ENCODE data around the gene SERPING1.

DNA sequence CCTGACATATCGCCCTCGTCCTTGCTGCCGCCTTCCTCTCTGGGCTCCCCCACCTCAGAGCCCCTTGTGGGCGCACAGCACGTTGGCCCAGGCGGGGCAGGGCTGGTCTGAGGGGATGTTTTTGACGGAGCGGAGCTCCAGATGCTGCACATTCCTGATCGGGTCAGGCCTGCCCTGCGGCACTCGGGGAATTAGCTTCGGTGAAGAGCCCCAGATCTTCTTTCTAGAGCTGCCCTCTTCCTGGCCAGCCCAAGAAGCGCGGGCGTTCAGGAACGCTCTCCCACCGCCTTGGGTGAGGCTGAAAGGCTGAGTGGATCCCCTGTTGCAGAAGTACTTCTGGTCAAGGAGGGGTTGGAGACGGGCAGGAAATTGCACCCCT lies 40.1 kb downstream of the SERPING1 start:
- TF ChIP-seq, protein P1, sequence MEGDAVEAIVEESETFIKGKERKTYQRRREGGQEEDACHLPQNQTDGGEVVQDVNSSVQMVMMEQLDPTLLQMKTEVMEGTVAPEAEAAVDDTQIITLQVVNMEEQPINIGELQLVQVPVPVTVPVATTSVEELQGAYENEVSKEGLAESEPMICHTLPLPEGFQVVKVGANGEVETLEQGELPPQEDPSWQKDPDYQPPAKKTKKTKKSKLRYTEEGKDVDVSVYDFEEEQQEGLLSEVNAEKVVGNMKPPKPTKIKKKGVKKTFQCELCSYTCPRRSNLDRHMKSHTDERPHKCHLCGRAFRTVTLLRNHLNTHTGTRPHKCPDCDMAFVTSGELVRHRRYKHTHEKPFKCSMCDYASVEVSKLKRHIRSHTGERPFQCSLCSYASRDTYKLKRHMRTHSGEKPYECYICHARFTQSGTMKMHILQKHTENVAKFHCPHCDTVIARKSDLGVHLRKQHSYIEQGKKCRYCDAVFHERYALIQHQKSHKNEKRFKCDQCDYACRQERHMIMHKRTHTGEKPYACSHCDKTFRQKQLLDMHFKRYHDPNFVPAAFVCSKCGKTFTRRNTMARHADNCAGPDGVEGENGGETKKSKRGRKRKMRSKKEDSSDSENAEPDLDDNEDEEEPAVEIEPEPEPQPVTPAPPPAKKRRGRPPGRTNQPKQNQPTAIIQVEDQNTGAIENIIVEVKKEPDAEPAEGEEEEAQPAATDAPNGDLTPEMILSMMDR (conservative IDR thresholded peaks at IDR 0.05), result no peak
- no peak for TF ChIP-seq ZFX (IDR thresholded peaks at IDR 0.05)
